Esophagus (tissue), 2 donors: ENCODE measurements around the gene PFDN2. TPM values are rescaled to one million over a fixed set of nuclear protein-coding genes. Genes with fewer than 3 reads are reported as not detected.

Experiments
- H3K27ac ChIP-seq, 2 donors: one replicate each; pipeline ENCODE4 v1.5.1; 2013; ENCODE audit warnings: low read depth in 2 of 2, mild to moderate bottlenecking in 2 of 2, inconsistent platforms in 1 of 2, low read length in 1 of 2, moderate library complexity in 1 of 2
- H3K27me3 ChIP-seq, 2 donors: one replicate each; pipeline ENCODE4 v1.6.1; 2013; ENCODE audit warnings: low read length in 2 of 2, control low read depth in 1 of 2, mild to moderate bottlenecking in 1 of 2; ENCODE audit not compliant: insufficient read depth in 2 of 2, control insufficient read depth in 1 of 2
- H3K36me3 ChIP-seq, 2 donors: one replicate each; pipeline ENCODE4 v1.6.1; 2013; ENCODE audit warnings: low read length in 1 of 2; ENCODE audit not compliant: control insufficient read depth in 2 of 2, insufficient read depth in 2 of 2
- H3K4me1 ChIP-seq, 2 donors: one replicate each; pipeline ENCODE4 v1.6.1; 2013; ENCODE audit warnings: low read length in 1 of 2; ENCODE audit not compliant: control insufficient read depth in 2 of 2, insufficient read depth in 2 of 2
- H3K4me3 ChIP-seq, 2 donors: one replicate each; pipeline ENCODE4 v1.5.1; 2013; ENCODE audit warnings: low read length in 2 of 2, mild to moderate bottlenecking in 2 of 2, low read depth in 1 of 2, moderate library complexity in 1 of 2
- H3K9me3 ChIP-seq, 2 donors: one replicate each; pipeline ENCODE4 v1.6.1; 2013; ENCODE audit warnings: mild to moderate bottlenecking in 2 of 2, low read depth in 1 of 2, low read length in 1 of 2, moderate library complexity in 1 of 2; ENCODE audit not compliant: control insufficient read depth in 2 of 2, insufficient read depth in 1 of 2
- WGBS, 2 donors: extraction: QIAGEN DNeasy Blood & Tissue Kit; methylation state at CpG; one replicate each; pipeline ENCODE4 v1.1.7; 2013; 5-methylcytosine and 5-hydroxymethylcytosine counted together
- polyA plus RNA-seq, 2 donors: library from polyadenylated mRNA; stranded (reverse); fragments of 200-250 nt; gene quantifications; one replicate each; pipeline ENCODE4 v1.2.3, GENCODE V29; 2013
- donor health status: healthy with polysubstance abuse.
- donor health status: Bipolar disorder and iron deficiency.

The PFDN2 gene
- polyA plus RNA-seq, 2 donors: 116 to 186 TPM

DNA sequence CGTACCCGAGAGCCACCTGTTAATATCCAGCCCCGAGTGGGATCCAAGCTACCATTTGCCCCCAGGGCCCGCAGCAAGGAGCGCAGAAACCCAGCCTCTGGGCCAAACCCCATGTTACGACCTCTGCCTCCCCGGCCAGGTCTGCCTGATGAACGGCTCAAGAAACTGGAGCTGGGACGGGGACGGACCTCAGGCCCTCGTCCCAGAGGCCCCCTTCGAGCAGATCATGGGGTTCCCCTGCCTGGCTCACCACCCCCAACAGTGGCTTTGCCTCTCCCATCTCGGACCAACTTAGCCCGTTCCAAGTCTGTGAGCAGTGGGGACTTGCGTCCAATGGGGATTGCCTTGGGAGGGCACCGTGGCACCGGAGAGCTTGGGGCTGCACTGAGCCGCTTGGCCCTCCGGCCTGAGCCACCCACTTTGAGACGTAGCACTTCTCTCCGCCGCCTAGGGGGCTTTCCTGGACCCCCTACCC lies 42.9 kb upstream of the PFDN2 start:
- peaks cover 4 to 23% of the 10 kb centered on the region in 2 donors for H3K4me1 ChIP-seq
- H3K9me3 ChIP-seq: no peaks in the 10 kb centered on the region
- no peak overlapping the region for H3K27ac ChIP-seq
- H3K27me3 ChIP-seq: no peaks in the 10 kb centered on the region
- H3K4me3 ChIP-seq: no peak overlapping the region
- peaks cover 0 to 18% of the 10 kb centered on the region in 2 donors for H3K36me3 ChIP-seq
- 91 to 95% methylated on average over 22 of the region's 22 CpGs for WGBS, 2 donors

DNA sequence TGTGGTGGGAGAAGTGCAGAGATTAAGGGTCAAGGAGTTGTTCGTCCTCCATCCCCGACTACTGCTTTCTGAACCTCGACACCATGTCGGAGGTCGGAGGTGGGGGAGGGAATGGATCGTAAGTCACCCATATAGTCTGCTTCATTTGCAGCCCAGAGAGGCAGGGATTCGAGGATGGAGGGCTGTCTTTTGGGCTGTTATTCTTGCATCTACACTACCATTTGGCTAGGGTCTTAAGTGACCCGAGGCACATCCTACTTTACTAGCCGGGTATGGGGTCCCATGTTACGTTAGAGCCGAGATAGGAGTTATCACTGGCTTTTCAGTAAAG lies 42.0 kb upstream of the PFDN2 start:
- H3K27me3 ChIP-seq: no peaks in the 10 kb centered on the region
- H3K36me3 ChIP-seq: peaks cover 0 to 18% of the 10 kb centered on the region in 2 donors
- H3K4me1 ChIP-seq: peaks cover 4 to 18% of the 10 kb centered on the region in 2 donors
- 5 to 9% methylated on average over 11 of the region's 11 CpGs for WGBS, 2 donors
- H3K27ac ChIP-seq: peak overlapping the region; percentile 81 to 83
- peak overlapping the region; percentile 80 to 98 for H3K4me3 ChIP-seq
- no peaks in the 10 kb centered on the region for H3K9me3 ChIP-seq

DNA sequence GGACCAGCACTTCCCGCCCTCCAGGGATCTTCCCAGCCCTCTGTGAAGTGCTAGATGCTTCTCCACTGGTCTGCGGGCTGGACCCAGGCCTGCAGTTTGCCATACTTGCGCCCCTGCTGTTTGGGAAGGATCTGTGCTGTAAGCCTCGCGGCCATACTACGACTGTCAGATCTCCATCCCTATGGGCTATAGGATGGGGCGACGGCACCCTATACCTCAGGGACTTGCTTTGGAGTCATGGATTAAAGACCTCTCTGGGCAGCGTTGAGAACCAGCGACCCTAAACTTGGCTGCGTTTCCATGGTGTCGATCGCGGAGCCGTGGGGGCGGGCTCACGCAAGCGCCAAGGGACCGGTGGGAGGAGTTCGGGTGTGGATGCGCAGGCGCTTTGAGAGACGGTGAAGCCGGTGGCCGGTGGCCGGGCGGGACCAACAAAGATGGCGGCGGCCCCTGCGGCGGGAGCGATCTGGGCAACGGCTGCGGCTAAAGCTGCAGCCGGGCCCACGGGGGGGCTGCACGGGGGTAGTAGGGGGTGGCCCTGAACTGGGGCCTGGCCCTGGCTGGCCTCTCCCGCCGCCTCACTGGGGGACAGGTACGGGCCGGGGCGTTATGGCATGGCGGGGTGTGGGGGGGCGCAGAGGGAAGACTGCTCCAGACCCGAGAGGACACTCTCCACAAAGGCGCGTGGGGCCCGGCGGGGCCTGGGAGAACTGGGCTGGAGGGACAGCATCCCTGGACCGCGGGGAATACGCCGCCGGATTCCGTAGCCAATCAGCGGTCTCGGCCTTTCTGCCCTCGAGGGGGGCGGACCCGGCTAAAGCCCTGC lies 41.5 kb upstream of the PFDN2 start, which contains the start of gene USP21:
TSS of gene USP21 (plus strand) at position 414 of the 826 bp plus-strand sequence. CDS start 1,141 bp downstream, outside the sequence.
- Histone ChIP-seq H3K9me3 (no peaks in the 10 kb centered on the region), H3K4me1 (peaks cover 4 to 17% of the 10 kb centered on the region in 2 donors), H3K4me3 (peak within 1 kb of the TSS; percentile 80 to 98), H3K36me3 (peaks cover 0 to 18% of the 10 kb centered on the region in 2 donors), H3K27ac (peak within 1 kb of the TSS; percentile 81 to 83), H3K27me3 (no peaks in the 10 kb centered on the region)
- 1% methylated on average over 54 to 60 of the region's 60 CpGs for WGBS, 2 donors

DNA sequence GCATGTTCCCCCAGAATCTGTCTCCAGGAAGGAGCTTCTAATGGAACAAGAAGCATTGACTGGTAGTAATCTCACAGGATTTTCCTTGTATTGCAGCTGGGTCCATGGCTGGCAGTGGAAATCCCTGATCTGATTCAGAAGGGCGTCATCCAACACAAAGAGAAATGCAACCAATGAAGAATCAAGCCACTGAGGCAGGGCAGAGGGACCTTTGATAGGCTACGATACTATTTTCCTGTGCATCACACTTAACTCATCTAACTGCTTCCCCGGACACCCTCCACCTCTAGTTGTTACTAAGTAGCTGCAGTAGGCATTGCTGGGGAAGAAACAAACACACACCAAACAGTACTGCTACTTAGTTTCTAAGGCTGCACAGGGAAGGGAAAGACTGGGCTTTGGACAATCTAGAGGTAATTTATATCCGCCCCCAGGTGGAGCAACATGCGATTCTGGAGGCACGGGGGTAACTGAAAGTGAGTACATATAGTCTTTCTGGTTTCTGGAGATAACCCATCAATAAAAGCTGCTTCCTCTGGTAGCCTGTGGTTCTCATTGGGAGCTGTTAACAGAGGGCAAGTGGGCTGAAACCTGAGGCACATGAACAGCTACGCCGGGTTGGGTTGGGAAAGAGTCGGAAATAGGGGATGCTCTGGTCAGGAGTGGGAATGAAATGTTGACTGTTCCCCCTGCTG lies 40.6 kb upstream of the PFDN2 start:
- Histone ChIP-seq H3K27me3 (no peaks in the 10 kb centered on the region), H3K27ac (peak overlapping the region; percentile 81), H3K9me3 (no peaks in the 10 kb centered on the region), H3K4me3 (peak overlapping the region in 1 of 2 donors; percentile 80), H3K36me3 (peaks cover 0 to 18% of the 10 kb centered on the region in 2 donors), H3K4me1 (peaks cover 4 to 17% of the 10 kb centered on the region in 2 donors)
- WGBS, 2 donors: 51 to 64% methylated on average over 9 of the region's 9 CpGs

DNA sequence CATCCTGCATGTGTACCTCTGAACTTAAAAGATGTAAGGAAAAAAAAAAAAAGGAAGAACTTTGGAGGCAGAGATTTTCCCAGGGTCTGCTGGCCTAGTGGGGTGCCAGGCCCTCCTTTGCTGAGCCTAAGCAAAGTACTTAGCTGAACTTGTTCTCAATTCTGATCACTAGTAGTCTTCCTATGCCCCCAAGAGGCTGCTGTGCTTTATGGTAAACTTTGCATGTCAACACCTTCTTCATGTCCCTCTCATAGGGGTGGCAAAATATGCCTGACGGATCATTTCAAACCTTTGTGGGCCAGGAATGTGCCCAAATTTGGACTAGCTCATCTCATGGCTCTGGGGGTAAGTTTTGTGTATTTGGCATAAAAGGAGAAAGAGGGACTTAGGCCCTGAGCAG lies 40.0 kb upstream of the PFDN2 start:
- Histone ChIP-seq H3K36me3 (peaks cover 0 to 18% of the 10 kb centered on the region in 2 donors), H3K4me3 (no peak overlapping the region), H3K27ac (no peak overlapping the region), H3K9me3 (no peaks in the 10 kb centered on the region), H3K27me3 (no peaks in the 10 kb centered on the region), H3K4me1 (peaks cover 4 to 17% of the 10 kb centered on the region in 2 donors)
- WGBS, 2 donors: 94 to 100% methylated on average over 1 of the region's 1 CpG

DNA sequence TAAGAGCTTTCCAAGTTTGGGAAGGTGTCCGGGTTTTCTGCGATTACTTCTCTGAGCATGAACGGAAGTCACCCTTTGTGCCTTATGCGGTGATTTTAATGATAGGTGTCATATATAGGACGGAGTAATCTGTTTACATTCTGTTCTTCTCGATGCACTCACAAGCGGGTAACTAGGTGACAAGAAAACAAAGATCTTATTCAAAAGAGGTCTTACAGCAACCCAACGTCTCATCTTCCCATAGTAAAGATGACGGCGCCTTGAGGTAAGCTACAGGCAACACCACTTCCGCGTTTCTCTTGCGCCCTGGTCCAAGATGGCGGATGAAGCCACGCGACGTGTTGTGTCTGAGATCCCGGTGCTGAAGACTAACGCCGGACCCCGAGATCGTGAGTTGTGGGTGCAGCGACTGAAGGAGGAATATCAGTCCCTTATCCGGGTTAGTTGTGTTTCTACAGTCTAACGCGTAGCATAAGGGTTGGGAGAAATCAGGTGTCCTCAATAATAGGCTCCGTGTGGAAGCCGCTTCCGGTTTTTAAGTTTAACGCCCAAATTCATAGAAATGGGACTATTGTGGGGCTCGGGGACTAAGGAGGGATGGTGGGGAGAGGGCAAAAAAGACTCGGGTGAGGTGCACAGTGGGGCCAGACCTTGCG lies 36.0 kb upstream of the PFDN2 start, which contains the start of gene UFC1:
TSS of gene UFC1 (plus strand) at position 297 of the 656 bp plus-strand sequence. CDS start at position 317, 20 bp downstream.
- Histone ChIP-seq H3K36me3 (peaks cover 0 to 4% of the 10 kb centered on the region in 2 donors), H3K27ac (peak within 1 kb of the TSS; percentile 98 to 100), H3K27me3 (no peaks in the 10 kb centered on the region), H3K9me3 (no peaks in the 10 kb centered on the region), H3K4me3 (peak within 1 kb of the TSS; percentile 74 to 96), H3K4me1 (peaks cover 0 to 2% of the 10 kb centered on the region in 2 donors)
- 0 to 1% methylated on average over 33 of the region's 33 CpGs for WGBS, 2 donors

DNA sequence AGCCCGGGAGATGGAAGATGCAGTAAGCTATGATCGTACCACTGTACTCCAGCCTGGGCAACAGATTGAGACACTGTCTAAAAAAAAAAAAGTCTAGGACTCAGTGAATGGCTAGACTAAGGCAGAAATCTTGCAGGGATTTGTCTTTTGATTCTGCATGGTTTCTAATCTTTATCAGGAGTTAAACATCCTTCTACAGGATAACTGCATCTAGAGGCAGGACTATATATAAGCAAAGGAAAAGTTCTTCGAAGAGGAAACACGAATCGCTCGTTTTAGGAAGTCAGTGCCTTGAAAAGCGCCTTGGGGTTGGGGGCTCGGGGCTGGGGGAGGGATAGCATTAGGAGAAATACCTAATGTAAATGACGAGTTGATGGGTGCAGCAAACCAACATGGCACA lies 35.3 kb upstream of the PFDN2 start:
- Histone ChIP-seq H3K36me3 (no peaks in the 10 kb centered on the region), H3K4me3 (peak overlapping the region in 1 of 2 donors; percentile 96), H3K27ac (peak overlapping the region; percentile 15 to 98), H3K27me3 (no peaks in the 10 kb centered on the region), H3K4me1 (no peaks in the 10 kb centered on the region), H3K9me3 (no peaks in the 10 kb centered on the region)
- whole genome bisulfite sequencing, 2 donors: 23% methylated on average over 9 of the region's 9 CpGs

DNA sequence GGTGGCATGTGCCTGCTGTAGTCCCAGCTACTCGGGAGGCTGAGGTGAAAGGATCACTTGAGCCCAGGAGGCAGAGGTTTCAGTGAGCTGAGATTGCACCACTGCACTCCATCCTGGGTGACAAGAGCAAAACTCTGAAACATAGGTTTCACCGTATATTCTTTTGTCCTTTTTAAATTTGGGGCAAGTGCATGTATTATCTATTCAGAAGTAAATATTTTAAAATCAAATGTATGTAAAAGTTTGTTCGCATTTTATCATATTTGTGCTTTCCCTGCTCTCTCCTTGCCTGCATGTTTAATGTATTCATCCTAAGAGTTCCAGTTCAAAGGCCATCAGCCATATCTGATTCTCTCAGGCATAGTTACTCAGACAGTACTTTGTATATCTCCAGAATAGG lies 28.0 kb upstream of the PFDN2 start:
- Histone ChIP-seq H3K4me1 (no peaks in the 10 kb centered on the region), H3K27ac (no peak overlapping the region), H3K9me3 (no peaks in the 10 kb centered on the region), H3K36me3 (no peaks in the 10 kb centered on the region), H3K4me3 (no peak overlapping the region), H3K27me3 (no peaks in the 10 kb centered on the region)
- 83 to 85% methylated on average over 3 of the region's 3 CpGs for WGBS, 2 donors

DNA sequence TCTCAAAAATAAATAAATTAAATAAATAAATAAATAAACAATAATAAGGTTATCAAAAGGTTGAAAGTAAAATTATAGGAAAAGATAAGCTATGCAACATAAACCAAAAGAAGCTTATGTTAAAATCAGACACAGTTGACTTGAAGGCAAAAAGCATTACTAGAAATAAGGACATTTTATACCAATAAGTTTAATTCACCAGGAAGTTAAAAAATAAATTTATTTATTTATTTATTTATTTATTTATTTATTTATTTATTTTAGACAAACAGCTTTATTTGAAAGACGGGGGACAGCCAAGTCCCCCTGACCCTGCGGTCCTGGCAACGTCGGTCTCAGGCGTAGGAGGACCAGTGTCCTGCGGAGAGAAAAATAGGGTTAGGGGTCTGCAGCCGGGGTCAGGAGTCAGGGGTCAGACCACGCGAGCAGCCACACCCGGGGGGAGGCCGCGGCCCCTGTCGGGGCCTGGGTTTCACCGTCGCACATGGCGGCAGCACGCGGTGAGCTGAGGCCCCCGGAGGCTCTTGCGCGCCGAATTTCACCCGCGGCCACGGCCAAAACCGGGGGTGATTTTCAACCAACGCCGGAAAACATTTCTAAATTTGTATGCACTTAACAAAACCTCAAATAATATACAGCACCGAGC lies 23.0 kb upstream of the PFDN2 start:
- H3K36me3 ChIP-seq: no peaks in the 10 kb centered on the region
- H3K27ac ChIP-seq: no peak overlapping the region
- 93 to 96% methylated on average over 29 of the region's 29 CpGs for WGBS, 2 donors
- no peaks in the 10 kb centered on the region for H3K4me1 ChIP-seq
- no peaks in the 10 kb centered on the region for H3K27me3 ChIP-seq
- no peak overlapping the region for H3K4me3 ChIP-seq
- H3K9me3 ChIP-seq: no peaks in the 10 kb centered on the region
